GM21423 (cell line): Measurements from ENCODE around the gene FAM117A.
"Not testable (repeated sequence)": the region's sequence is repeated elsewhere in the genome, so short reads cannot be mapped to it uniquely, and the experiment has no call there.

Source experiments
- ATAC-seq: cut with Tn5 transposase; IDR thresholded peaks from one replicate; pipeline ENCODE4 v1.9.1; 2021; ENCODE audit warnings: mild to moderate bottlenecking, moderate library complexity; ENCODE audit not compliant: unreplicated experiment

The FAM117A gene

DNA sequence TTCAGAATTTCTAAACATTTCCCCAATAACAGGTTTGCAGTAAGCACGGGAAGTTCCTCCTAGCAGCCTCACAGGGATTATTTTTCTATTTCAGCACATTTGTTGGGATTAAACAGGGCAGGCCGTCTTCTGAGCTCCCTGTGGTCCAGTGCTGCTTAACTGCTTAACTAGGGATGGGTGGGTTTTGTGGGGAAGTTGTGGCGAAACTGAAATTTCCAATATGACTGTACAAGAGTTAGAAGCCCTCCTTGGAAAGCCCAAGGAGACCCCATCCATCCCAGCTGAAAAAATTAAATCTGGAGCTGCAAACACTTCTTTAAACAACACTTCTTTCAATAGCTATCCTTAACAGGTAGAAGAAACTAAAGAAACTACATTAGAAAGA, 22.2 kb downstream of the FAM117A start:
- no peak for ATAC-seq

DNA sequence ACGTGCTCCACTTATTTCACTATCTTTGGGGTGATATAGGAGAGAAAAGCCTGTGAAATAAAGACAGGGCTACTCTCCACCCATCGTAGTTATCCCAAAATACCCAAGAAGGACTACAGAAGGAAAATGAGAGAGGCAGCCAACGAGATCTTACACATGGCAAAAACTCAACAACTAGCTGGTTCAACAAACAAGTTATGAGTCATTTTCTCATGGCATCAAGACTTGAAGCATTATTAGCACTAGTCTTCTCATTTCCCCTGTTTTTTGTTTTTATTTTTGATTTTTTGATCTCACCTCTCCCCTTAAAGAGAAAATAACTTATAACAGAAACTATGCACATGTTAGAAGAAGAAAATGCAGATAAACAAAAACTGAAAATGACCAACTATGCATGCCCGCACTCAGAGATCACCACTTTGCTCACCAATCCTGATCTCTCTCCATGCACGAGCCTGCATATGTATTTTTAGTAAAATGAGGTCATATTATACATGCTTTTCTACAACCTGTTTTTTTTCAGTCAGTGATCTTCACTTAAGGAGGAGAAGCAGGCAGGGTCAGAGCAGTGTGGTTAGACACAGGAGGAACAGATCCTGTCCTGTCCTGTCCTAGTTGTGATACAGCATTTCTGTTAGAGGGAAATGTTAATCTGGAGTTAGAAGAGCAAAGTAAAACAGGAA, 22.8 kb downstream of the FAM117A start:
- ATAC-seq, result no peak

DNA sequence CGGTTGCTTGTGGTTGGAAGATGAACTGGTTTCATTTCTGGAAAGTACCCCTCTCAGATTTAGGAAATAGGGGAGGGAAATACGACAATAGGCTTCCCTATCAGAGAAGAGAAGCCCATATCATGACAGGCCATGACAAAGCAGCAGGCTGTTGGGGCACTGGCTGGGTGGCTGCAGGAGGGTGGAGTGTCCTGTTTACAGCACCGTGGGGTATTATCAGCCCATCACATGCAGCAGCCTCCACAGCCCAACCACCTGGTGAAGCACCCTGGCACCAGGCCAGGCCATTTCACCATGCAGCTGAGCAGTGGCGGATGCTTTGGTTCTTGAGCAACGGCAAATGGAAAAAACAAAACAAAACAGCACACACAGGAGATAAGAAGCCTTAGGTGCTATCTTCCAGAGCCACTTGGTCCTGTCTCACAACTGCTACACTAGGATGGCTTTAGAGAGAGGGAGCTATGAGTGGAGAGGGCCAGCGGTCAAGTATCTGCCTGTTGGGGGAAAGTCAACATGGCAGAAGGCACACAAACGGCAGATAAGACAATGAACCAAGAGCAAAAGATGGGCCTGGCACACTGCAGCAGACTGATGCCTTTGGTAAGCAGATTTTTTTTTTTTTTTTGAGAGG, 24.2 kb downstream of the FAM117A start:
- ATAC-seq, result no peak

DNA sequence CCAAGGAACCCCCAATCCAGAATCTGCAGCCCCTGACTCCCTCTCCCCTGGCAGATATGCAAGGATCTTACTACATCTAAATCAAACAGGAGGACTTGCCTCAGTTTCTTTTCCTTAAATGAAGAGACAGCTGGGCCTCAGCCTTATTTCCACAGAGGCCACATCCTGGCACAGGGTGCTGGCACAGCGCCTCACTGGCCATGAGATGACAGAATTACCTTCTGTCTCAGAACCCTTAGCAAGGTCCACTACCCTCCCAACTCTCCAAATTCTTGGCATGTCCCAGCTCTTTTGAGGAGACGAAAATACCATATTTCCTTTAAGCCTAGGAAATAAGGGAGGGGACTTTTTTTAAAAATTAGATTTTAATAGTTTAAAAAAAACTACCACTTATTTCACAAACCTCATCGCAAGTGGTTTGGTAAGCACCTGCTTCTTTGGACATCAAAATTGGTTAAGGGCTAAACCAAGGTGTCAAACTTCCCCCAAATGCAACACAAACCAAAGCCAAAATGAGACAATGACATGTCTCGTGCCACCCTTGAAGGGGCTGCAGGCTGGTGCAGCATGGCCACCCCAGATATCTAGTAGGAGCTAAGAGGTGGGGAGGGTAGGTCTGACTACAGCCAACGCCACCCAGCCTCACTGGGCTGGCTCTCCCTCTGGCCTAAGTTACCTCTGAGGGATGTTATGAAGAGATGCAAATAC, 25.3 kb downstream of the FAM117A start:
- ATAC-seq, result no peak

DNA sequence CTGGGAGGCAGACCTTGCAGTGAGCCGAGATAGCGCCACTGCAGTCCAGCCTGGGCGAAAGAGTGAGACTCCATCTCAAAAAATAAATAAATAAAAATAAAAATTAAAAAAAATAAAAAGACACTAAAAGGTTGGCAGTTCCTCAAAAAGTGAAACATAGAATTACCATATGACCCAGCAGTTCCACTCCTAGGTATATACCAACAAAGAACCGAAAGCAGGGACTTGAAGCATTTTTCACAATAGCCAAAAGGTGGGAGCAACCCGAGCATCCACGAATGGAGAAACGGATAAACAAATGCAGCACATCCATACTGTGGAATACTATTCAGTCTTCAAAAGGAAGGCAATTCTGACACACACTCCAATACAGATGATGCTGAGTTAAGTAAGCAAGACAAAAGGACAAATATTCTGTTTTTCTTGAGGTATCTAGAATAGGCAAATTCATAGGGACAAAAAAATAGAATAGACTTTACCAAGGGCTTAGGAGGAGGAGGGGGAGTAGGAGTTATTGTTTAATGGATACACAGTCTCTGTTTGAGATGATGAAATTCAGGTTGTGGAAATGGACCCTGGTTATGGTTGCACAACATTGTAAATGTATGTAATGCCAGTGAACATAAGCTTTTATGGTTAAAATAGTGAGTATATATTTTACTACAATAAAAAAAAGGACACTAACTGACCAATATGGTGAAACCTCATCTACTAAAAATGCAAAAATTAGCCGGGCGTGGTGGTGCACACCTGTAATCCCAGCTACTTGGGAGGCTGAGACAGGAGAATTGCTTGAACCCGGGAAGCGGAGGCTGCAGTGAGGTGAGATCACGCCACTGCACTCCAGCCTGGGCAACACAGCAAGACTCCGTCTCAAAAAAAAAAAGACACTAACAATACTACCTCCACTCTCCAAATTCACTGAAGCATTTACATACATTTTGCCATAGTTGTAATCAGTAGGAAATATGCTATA, 29.1 kb downstream of the FAM117A start:
- ATAC-seq, result no peak

DNA sequence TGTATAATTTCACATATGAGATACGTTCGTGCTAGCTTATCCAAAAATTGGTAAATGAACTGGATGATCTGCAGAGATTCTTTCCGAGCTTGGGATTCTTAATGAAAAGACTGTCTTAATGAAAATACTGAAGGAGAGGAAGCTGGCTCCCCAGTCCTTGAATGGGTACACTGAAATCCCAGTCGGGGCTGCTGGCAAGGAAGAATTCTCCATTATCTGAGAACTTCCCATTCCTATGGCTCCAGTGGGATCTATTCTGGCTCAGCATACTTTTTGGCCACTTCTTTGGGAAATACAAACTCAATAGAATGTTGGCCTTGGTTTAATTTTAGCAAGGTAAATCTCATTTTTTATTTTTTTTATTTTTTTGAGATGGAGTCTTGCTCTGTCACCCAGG, 32.5 kb downstream of the FAM117A start:
- ATAC-seq, result no peak

DNA sequence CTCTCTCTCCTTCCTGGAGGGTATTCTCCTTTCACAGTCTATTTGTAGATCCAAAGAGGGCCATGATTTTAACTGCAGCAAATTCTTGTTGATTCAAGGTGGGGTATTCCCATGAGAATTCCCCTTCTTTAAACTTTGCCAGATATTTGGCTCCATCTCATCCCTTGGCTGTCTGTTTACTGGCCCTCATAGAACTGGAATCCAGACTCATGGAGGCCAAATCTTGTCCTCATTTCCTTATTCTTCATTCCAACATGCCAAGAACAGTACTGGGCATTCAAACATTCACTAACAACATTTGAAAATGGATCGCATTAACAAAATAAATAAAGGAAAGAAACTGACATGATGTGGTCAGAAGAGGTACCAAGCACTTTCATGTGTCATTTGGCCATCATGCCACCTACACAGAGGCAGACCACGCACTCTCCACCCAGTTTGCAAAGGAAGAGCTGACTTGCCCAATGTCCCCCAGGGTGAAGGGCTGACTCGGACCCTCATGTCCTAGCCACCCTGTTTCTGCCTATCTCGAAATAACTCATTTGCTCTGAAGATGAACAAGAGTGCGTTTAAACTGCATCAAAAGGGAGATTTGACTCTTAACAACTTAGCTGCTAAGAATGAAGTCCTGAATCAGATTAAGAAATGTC, 33.0 kb downstream of the FAM117A start:
- ATAC-seq, result no peak

DNA sequence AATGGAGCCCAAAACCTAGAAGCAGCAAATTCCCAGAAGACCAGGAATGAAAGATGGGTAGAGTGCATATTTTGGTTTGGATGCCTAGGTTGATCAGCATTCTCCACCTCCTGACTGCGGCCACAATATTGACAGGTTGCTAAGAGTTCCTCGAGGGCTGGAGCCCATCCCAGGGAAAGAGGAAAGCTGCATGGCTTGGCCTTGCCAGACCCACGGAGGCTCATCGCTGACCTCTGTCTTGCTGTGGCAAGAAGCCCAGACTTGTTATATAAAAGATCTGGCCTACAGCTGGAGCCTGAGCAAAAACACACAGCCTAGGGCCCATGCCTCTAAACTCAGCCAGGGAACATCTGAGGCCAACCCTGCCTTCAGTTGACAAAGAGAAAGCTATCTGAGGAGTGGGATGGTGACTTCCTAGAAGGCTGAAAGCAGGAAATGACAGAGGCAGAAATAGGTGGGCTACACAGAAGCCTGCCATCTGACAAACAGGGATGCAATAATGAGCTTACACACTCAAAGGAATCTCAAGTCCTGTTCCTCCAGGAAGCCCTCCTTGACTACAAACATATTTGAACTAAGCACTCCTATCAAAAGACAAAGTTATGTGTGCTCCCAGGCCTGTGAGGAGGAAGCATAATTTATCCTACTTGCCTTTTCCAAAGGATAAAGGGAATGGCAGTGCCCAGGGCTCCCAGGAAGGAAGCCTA, 33.7 kb downstream of the FAM117A start:
- ATAC-seq, result no peak

DNA sequence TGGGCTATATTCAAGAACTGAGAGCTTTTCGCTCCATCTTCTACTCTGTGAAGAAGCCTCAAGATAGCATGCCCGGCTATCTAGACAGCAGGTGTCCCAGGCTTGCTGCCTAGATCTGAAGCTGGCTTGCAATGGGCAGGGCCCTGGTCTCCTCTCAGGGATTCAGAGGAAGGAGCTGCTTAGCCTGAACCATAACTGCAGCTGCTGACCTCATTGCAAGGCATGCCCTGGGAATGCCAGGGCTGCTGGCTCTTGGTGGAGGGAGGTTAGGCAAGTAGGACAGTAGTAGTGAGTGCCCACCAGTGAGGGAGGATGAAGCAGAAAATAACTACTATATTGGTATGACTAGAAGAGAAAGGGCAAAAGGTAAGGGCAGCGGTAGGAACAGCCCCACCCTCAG, 34.9 kb downstream of the FAM117A start:
- no peak for ATAC-seq

DNA sequence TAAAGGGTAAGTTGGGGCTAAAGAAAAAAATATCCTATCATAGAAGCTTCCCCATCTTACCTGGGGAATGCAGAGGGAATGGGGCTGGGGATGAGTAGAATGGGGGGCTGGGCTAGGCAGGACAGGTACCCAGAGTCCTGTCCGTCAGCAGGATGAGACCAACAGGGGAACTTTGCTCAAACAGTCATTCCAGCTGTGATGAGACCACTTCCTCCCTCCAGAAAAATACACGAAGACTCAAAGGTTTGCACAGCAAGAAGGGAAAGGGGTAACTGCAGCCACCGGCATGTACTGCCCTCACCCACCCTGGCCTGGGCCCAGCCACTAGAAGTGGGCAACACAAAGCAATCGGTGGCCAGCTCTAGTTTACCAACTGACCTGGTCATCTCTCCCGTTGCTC, 35.5 kb downstream of the FAM117A start:
- ATAC-seq, result no peak

DNA sequence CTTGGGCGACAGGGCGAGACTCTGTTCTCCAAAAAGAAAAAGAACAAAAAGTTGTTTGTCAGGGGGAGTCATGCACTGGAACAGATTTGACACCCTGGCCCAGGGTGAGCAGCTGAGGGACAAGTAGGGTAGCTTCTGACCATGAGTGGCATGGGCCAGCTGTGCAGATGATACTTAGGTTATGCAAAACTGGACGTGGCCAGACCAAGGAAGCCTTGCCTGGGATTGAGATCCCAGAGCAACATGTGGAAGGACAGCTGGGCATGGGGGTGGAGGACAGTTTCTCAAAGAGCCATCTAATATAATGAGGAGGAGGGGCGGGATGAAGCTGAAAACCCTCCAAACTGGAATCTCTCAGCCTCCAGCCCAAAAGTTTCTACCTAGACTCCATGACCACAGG, 36.6 kb downstream of the FAM117A start:
- ATAC-seq, result no peak

DNA sequence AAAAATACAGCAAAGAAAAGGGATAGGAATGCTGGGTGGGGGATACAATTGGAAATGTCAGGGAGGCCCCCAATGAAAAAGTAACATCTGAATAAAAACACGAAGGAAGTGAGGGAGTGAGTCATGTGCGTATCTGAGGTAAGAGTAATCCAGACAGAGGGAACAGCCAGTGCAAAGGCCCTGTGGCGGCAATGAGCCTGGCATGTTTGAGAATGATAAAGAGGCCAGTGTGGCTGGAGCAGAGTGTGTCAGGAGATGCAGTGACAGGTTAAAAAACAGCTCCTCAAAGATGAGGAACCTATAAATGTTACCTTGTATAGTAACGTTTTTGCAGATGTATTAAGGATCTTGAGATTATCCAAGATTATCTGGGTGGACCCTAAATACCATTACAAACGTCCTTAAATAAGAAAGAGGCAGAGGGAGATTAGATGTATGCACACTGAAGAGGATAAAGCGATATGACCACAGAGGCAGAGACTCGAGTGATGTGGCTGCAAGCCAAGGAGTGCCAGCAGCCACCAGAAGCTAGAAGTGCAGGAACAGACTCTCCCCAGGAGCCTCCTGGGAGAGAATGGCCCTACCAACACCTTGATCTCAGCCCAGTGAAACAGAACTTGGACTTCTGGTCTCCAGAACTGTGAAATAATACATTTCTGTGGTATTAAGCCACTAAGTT, 38.3 kb downstream of the FAM117A start:
- ATAC-seq, result no peak

DNA sequence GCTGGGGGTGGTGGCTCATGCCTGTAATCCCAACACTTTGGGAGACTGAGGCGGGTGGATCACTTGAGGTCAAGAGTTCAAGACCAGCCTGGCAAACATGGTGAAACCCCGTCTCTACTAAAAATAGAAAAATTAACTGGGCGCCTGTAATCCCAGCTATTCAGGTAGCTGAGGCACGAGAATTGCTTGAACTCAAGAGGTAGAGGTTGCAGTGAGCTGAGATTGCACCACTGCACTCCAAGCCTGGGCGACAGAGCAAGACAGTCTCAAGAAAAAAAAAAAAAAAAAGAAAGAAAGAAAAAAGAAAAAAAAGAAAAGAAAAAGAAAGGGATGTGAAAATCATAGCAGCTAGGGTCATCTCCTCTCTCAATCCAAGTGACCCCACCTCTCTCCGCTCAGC, 39.4 kb downstream of the FAM117A start:
- ATAC-seq, result not testable (repeated sequence)

DNA sequence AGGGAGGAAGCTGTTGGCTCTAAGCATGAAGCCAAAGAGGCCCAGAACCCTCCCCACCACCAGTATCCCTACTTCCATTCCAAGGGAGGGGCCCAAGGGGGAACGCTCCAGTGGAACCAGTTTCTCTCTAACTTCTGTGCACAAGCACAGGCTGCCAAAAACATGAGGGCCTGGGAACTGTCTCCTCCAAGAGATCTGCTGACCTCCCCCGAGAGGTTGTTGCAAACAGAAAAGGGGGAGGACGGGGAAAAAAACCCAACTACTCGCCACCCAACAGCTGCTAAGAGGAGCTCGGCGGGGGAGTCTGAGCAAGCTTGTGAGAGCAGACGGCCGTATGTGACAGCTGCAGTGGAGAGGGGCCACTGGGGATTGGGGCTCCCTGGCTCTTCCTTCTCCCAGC, 40.5 kb downstream of the FAM117A start:
- ATAC-seq, result no peak

DNA sequence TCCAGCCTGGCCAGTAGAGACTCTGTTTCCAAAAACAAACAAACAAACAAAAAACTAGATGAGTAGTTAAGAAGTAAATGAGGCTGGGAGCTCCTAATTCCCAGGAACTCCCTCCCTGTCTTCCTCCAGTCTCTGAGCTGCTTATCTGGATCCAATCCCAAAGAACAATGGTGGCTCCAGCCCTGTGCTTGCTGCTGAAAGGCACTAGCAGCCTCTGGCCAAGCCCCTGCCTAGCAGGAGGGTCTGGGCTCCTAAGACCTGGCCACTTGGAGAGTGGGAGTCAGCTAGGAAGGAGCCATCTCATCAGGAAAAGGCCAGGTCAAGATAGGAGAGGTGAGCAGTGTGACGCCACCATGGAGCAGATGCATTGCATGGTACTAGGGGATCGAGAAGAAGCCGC, 41.9 kb downstream of the FAM117A start:
- no peak for ATAC-seq

DNA sequence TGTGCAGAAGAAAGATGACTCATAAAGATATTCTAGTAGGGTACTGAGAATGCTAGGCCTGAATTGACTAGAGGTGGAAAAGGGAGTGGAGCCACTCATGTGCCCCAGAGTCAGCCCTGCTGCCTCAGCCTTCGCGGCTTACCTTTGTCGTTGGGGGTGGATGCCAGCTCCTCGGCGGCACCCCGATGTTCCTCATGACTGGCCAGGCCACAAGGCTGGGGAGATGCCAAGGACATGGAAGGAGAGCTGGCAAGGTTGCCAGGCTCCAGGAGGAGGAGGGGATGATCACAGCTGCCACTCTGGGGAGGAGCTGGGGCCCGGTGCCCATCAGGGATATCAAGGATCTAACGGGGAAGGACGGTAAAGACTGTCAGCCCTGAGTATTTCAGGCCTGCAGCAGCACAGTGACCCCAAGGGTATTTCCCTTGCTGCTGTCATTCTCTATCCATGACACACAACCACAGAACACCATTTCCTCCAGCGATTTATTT, 46.5 kb downstream of the FAM117A start:
- no peak for ATAC-seq

DNA sequence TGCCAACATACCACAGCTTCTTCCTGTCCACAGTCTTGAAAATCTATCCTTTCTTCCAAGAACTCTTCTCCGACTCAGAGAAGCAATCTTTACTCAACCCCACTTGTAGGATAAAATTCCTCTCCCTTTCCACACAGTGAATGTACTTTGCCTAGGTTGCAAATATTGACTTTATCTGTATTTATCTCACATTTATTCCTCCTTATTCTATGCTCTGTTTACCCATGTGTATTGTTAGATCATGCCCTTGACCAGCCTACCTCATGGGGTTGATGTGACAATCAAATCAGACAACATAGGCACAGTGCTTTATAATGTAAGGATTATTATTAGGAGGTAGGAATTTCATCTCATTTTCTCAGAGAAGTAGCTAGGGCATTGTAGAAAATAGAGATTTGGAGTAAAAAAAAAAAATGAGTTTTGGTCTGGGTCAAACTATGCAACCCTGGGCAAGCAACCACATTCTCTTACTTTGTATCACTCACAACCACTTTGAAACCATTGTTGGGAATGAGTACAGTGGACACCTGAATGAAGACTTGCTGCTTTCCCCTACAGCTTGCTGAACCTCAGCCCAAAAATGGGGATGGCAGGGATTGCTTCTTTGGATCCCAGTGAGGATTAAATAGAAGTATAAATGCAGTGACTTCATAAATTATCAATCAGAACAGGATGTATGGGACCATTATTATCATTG, 47.1 kb downstream of the FAM117A start:
- ATAC-seq, result no peak

DNA sequence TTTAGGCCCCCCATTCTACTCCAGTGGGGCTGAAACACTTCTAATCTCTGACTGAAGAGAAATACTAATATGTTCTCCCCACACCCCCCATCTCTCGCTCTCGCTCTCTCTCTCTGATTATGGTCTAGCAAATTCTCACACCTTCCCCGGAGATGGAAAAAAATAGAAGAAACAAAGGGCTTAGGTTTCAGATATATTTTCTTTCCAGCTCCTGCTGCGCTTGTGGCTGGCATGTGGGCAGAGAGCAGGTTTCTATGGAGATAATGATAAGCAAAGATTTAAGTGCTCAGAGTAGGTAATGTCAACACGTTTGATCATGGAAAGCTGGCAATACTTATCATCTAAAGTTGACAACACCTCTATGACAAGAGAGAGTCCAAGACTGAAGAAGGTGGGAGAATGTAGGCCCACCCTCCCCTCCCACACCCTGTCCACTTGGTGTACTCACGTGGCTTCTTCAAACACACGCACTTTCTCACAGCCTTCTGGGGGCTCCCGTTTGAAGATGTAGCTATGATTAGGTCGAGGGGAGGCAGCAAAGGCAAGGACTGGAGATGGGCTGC, 48.1 kb downstream of the FAM117A start:
- ATAC-seq, result no peak
